Prostate gland (tissue), 2 donors: ENCODE measurements around the gene FAM153A.
"Not testable (repeated sequence)": the region's sequence is repeated elsewhere in the genome, so short reads cannot be mapped to it uniquely, and the experiment has no call there.

Experiments
- POLR2AphosphoS5 ChIP-seq: sonication (generic); formaldehyde crosslinking; IDR thresholded peaks from one replicate; pipeline ENCODE4 v1.6.1; 2017; ENCODE audit warnings: antibody characterized with exemption
- TF ChIP-seq, protein P1 (sequence below), 4 experiments: fragments of 200-600 bp in 2 of 4; fragments of 450-650 bp in 2 of 4; sonication (generic) in 2 of 4; IDR thresholded peaks; 1 replicate in 3 of 4; 2 replicates in 1 of 4; pipeline ENCODE4 v1.5.1; 2016 to 2019; ENCODE audit warnings: antibody characterized with exemption in 4 of 4, mild to moderate bottlenecking in 2 of 4, moderate library complexity in 2 of 4

- TF ChIP-seq, protein P1, sequence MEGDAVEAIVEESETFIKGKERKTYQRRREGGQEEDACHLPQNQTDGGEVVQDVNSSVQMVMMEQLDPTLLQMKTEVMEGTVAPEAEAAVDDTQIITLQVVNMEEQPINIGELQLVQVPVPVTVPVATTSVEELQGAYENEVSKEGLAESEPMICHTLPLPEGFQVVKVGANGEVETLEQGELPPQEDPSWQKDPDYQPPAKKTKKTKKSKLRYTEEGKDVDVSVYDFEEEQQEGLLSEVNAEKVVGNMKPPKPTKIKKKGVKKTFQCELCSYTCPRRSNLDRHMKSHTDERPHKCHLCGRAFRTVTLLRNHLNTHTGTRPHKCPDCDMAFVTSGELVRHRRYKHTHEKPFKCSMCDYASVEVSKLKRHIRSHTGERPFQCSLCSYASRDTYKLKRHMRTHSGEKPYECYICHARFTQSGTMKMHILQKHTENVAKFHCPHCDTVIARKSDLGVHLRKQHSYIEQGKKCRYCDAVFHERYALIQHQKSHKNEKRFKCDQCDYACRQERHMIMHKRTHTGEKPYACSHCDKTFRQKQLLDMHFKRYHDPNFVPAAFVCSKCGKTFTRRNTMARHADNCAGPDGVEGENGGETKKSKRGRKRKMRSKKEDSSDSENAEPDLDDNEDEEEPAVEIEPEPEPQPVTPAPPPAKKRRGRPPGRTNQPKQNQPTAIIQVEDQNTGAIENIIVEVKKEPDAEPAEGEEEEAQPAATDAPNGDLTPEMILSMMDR (IDR thresholded peaks at IDR 0.05) = not testable (repeated sequence)
- not testable (repeated sequence) for TF ChIP-seq POLR2AphosphoS5
Measured at GRCh38 chr5:177832287-177832686, 49.6 kb upstream of the FAM153A start.
